ENCODE measurements around the gene LEMD2.
A peak's percentile ranks its signal among the peaks of the same experiment; 100 is the strongest.

The LEMD2 gene

DNA sequence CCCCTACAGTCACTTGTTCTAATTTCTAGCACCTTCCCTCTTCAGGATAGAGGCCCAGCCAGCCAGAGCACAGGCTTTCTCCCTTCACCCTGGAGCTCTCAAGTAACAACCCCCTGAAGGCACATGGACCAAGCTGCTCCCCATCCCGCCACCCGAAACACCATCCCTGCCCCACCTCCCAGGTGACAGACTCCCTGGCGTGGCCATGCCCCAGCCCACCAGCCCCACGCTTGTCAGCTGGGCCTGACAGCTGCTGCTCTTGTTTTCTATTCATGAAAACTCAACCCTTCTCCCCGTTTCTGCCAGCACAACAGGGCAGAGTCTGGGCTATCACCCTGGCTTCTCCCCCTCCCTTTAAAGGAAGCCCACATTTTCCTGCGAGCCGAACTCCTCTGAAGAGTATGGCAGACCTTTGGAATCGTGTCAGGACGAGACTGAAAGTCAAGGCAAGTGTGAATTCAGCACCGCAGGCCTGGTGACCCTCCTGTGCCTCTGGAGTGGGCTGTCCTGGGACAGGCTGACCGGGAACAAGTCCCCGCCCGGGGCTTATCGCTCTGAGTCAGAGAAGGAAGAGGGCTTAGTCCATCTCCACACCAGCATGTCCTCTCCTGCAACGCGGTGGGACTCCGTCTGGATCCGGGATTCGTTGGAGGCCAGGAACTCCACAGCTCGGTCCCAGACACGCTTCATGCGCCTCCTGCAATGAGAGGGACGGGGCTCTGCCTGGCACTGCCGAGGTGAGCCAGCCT lies 16.7 kb downstream of the LEMD2 start:
- DNase-seq = no peak

DNA sequence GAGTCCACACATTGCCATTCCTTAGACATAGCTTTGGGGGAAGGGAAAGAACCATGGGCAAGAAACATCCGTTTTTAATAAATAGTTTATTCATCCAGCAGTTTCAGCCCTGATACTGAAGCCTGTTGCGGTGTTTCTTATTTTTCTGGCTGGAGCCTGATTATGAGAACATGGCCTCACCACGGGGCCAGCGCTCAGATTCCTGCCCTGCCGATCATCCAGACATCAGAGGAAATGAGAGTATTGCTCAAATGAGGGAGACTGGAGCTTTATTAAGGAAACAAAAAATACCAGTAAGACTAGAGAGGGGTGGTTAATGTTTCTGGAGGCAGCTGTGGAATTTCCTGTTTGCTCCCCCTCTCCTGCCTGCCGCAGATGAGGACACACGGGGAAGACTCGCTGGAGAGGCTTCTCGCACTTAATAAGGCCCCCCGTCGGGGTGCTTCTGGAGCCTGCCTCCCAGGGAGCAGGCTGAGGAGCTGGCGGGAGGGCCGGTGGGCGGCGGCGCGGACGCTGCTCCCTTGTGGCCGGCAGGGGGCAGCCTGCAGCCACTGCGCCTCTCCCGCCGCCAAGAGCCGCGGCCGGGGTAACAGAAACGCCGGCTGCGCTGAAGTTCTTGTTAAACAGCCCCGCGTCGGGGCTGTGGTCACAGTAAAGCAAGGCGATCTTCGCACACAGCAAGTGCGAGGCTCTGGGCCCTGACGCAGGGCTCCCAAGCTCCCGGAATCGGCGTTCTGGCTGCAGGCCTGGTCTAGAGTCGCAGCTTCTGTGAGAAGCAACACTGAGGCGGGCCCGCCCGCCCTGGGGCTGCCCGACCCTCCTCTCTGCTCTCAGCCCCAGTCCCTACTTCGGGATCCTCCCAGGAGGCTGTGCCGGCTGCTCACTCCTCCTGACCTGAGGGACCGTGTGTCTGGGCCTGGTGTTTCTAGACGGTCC lies 17.5 kb downstream of the LEMD2 start:
- peak; percentile 33 for DNase-seq

DNA sequence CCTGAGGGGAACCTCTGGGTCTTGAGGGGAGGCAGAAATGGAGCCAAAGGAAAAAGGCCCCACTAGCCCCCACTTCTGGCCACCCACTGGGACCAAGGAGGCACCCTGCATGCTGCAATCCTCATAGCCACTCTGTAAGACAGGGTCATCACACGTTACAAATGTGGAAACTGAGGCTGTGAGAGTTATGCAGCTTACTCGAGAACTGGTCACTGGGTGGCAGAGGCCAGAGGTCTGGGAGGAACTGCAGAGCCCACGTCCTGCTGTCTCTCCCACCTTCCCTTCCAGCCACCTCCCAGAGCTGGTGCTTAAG lies 18.1 kb downstream of the LEMD2 start:
- no peak for DNase-seq

DNA sequence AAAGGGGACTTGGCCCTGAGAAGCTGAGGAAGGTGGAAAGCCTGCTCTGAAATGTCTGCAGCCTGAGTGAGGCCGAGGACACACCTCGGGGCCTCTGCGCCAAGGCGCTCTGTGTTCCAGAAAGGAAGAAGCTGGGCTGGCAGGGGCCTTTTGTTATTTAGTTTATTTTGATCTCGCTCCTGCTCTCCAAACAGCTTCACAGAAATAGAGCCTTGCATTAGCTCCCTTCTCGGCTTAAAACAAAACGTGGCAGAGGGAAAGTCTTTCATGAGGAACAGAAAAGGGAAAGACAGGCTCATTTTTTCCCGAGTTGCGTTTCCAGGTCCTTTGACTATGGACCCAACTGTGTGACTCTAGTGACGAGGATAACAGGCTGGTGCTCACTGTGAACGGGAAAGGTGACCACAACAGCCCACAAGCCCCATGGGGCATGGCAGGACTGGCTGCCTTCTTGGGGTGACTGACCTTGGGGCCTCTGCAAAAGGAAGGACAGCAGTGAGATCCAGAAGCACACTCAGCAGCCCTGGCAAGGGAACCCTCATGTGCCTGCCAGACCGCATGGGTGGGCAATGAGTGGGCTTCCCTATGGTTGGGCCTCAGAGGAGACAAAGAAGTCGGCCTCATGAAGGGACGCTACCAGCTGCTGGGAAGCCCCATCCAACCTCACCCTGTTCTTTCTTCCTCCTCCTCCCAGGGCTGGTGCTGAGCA lies 18.7 kb downstream of the LEMD2 start:
- DNase-seq = no peak

DNA sequence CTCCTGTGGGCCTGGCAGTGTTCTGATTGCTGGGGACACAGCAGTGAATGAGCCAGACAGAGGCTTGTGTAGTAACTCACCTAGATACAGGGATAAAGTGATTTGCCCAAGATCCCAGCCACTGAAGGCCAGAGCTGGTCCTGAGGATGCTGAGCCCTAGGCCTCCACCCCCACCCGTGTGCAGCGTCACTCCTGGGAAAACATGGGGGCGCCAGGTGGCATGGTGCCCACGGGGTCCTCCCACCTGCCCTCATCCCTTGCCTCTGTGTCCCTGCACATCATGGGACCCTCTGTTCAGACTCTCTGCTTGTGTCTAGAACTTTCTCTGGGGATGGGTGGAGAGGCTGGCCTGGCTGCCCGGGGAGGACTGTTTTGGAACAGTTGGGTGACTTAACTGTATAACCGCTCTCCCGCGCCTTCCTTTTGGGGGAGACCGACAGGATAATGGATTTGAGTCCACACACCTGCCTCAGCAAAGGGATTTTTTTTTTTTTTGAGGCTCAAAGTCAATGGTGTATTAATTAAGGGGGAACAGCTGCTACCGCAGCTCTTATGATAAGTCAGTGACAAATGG lies 19.6 kb downstream of the LEMD2 start:
- DNase-seq = no peak

DNA sequence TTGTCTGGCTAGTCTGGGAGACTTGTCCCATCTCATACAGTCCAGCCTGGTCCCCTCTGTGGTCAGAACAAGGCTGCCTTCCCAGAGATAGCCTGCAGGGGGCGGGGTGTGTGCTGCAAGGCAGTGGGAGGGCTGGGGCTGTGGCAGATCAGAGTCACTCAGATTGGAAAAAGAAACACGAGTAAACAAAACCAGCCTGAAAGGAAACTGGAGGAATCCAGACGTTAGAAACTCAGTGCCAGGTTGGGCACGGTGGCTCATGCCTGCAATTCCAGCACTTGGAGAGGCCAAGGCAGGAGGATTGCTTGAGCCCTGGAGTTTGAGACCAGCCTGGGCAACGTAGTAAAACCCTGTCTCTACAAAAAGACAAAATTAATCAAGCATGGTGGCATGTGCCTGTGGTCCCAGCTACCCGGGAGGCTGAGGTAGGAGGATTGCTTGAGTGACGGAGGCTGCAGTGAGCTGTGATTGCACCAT lies 20.2 kb downstream of the LEMD2 start:
- peak; percentile 66 for DNase-seq

DNA sequence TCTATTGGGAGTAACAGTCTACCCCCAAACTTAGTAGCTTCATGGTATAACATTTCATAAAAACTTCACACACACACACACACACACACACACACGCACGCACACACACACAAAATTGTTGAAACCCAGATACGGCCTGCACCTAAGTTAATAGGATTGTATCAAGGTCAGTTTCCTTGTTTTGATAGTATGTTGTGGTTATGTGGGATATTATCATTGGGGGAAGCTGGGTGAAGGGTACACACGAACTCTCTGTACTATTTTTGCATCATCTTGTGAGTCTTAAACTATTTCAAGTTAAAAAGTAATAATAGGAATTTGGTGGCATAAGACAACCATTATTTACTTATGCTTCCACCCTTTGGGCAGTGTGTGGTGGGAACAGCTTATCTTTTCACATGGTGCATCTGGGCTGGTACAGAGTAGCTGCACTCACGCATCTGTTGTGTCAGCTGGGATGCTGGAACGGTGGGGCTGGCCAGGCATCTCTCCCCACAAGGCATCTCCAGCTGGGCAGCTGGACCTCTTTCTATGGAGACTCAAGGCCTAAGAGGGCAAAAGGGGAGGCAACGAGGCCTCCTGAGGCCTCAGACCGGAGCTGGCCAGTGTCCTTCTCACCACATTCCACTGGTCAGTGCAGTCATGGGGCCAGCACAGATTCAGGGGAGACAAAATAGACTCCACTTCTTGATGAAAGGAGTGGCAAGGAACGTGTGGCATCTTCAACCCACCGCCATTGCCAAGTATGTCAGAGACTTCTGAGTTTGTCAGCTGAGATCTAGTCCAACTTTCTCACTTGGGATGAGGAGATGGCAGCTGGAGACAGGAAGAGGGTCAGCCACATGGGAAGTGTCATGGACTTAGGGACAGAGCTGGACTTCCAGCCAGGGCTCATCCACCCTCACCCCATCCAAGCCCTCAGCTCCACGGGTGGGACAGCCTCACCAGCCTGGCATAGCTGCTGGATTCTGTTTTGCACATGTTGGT lies 21.7 kb downstream of the LEMD2 start:
- no peak for DNase-seq

DNA sequence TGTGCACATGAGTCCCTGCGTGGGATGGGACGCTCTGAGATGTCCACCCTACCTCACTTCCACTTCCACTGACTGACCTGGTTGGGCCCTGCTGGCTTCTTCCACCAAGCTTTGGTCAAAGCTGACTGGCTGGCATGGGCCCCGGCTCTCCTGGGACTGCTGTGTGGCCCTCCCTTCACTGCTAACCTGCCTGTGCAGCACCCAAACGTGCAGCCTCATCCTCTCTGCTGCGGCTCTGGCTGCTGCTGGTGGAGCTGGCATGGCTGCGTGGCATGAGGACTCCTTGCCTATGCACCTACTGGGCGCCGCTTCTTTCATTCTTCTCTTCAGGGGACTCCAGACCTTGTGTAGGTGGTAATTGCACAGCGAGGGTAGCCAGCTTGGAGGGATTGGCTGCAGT lies 23.6 kb downstream of the LEMD2 start:
- DNase-seq = no peak

DNA sequence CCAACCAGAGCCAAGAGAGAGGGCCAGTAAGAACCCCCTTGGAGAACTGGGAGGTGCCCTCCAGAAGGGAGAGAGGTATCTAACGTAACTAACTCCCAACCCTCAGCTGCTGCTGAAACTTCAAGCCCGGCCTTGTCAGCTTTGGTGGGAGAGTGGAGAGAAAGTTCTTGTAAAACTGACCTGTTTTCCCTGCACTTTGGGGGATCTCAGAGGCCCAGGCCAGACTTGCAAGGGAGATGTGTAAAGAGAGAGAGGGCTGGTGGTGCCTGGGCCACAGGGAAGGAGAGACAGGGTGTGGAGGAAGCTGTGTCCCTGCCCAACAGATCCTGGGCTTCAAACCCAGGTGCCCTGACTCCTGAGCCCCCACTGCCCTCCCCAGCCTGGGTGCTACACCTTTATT lies 24.9 kb downstream of the LEMD2 start:
- no peak for DNase-seq

DNA sequence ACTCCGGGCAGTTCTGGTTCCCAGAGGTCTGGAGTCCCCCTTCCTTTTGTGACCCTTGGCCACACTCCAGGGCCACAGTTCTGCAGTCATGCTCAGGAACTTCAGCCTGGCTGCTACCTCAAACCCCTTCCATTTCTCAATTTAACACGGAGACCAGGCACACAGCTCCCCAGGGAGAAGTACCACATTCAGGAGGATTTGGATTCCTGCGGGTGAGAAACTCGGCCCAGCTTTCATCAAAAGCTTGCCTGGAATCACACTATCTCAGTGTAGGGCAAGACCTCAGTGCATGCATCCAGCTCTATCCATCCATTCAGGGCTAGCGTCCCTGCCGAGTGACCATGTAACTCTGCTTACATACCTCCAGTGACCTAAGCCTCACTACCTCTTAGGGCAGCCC lies 25.4 kb downstream of the LEMD2 start:
- no peak for DNase-seq

DNA sequence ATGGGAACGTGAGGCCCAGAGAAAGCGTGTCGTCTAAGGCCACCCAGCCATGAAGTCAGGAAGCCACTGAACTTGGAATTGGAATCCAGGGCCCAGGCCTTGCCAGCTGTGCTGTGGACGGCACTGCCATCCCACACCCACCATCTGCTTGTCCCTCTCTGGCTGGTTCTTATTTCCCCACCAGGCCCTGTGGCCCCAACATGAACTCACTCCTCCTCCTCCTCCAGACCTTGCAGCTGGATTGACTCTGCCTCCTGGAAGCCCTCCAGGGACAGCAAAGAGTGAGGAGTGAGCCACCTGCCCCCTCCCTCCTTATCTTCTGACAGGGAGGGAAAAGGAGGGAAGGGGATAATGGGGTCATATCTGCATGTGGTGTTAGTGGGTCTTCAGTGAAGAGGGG lies 26.2 kb downstream of the LEMD2 start:
- no peak for DNase-seq

DNA sequence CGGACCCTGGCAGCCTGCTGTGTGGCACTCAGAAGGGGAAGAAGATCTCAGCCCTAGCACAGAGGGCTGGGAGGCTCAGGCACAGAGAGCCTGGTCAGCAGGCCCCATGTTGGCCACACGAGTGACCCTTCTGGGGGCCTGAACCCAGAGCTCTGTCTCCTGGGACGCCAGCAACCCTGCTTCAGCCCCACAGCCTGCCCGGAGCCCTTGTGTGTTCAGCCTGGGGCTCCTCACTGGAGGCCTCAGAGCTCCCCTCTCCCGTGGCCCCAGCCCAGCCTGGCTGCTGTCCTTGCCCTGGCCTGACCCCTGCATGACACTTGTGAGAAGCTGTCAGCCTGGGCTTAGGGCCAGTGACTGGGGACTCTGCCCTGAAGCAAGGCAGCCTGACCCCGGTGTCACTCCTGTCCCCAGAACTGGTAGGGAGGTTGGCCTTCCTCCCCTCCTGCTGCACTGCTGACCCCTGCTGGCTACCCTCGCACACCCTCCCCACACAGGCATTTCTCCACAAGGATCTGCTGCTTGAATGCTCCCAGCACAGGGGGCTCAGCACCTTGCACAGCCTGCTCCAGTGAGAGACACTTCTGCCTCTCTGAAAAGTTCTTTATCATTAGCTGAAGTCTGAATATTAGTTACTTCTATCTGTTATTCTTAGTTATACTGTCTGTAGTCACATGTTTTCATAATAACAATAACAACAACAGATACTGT lies 26.9 kb downstream of the LEMD2 start:
- DNase-seq = peak; percentile 52

DNA sequence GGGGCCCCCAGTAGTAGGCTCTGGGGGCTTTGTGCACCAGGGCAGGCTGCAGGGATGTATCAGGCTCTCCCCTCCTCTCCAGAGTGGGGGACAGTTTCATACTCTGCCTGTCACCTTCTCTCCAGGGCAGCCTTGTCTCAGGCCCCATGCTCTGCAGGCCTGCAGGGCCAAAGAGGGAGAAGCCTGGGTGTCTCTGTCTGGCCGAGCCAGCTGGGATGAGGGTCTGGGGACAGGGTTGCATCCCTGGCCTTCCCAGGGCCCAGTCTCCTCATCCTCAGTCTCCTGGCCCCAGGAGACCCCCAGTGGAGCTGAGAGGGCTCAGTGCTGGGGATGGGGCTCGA lies 27.4 kb downstream of the LEMD2 start:
- no peak for DNase-seq

DNA sequence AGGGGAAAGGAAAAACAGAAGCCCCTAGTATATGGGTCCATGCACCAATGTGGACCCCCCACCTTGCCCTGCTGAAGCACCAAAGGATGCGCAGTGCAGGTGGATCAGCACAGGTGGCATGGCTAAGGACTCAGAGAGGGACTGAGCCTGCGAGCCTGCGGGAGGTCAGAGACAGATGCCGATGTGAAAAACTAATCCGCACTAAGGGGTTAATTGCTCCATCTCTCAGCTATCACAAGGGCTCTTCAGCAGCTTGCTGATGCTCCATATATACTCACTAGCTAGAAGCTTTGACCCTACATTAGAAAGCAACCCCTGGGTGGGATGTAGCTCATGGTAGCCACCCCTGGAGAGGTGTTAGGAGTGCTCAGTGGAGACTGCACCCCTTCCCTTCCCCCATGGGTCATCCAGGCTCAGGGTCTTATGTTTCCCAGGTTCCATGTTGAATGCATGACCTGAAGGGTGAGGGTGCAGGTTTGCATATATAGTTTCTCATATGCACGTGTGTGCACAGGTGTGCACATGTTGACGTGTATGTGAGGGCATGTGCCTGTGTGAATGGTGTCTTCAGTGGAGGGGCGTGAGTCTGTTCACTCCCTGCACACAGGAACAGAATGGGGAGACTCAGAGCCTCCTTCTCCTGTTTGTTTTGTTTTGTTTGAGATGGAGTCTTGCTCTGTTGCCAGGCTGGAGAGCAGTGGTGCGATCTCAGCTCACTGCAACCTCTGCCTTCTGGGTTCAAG lies 28.9 kb downstream of the LEMD2 start:
- no peak for DNase-seq

DNA sequence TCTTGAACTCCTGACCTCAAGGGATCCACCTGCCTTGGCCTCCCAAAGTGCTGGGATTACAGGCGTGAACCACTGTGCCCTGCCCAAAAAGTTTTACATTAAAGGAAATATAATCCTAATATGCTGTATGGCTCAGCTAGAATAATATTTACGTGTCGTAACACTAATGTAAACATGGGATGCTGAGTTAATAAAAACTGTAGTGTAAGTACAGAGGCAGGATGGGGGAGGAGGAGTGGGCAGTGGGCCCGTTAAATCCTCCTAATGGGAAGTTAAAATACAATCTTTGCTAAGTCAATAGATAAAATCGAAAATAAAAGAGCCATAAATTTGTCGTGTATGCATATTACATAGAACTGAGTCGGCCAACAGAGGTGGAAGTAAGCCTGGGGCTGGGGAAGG lies 30.1 kb downstream of the LEMD2 start:
- no peak for DNase-seq

DNA sequence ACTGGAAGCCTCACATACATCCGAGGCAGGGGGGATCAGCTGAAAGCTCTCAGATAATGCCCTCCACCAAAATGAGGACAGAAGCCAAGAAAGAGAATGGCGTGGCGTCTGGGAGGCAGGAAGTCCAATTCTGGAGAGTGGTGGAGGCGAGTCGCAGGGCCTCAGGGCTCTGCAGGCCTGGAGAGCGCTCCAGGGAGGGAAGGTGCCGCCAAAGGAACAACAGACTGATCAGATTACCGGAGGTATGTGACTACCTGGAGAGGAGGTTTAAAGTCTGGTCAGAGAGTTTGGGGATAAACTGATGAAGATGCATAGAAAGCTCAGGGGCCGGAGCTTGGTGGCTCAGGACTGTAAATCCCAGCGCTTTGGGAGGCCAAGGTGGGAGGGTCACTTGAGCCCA lies 31.0 kb downstream of the LEMD2 start:
- no peak for DNase-seq

DNA sequence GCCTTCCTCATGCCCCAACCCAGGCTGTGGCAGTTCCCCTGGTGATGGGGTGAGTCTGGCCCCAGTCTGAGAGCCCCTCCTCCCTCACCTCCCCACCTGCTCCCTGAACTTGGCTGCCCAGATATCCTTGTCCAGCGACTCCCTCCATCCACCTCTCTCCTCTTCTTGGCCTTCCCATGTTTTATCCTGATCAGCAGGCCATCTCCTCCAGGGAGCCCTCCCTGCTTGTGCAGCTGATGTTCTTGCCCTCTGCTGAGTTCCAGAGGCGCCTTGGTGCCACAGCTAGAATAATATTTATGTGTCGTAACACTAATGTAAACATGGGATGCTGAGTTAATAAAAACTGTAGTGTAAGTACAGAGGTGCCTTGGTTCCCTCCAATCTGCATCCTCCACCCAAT lies 31.8 kb downstream of the LEMD2 start:
- DNase-seq = no peak

DNA sequence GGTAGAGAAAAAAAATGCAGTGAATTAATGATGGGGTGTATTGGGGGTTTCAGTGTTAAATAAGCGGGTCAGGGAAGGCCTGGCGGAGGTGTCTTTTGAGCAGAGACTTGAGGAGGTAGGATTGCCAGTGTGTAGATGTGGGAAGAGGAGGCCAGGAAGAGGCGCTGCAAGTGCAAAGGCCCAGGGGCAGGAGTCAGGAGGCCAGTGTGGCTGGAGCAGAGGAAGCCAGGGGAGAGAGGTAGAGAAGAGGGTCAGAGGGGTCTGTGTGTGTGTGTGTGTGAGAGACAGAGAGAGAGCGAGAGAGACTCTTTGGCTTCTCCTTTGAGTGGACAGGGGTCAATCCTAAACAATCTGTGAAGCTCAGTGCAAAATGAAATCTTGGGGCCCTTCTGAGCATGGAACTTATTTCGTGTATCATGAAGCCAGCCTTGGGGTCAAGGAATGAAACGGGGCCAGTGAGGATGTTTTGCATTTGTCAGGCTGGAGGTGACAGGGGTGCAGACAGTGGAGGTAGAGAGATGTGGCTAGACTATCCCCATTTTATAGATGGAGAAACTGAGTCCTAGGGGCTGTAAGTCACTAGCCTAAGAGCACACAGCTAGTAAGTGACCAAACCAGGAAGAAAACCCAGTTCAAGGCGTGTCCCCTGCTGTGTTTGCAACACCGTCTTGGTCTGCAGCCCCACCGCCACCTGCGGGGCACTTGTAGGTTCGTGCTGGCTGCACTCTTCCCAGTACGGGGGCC lies 32.5 kb downstream of the LEMD2 start:
- no peak for DNase-seq

DNA sequence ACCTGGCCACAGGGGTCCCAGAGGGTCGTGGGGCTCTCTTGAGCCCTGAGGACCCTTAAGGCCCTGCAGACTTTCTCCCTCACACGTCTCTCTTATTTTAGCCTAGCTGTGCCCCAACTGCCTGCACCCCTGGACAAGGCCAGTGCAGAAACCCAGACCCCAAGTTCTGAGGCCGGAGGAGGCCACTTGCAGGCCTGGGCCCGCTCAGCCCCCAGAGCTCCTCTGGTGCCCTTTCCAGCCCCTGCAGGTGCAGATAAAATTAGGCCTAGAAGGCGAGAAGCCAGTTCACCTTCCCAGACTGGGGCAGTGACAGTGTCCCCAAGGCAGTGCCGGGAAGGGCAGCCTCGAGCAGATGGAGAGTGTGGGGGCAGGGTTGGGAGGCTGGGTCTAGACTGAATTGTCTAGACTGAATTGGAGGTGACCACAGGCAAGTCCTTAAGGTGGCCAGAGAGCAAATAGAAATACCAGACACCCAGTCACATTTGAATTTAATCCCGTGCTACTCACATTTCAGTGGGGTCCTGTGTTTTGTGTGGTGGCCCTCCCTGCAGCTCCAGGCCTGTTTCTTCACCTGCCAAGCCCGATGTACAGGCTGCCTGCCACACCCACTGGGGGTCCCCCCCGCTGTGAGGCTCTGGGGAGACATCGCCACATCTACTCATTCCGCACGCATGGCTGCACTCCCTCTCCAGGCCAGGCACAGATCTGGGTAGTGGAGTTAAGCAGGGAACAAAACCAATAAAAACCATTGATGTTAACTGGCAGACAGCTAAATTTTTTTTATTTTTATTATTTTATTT lies 33.7 kb downstream of the LEMD2 start:
- DNase-seq = peak; percentile 29
